Measurements from ENCODE around the gene PRSS57. TPM values are rescaled to one million over a fixed set of nuclear protein-coding genes. Genes with fewer than 3 reads are reported as not detected.
"Not testable (repeated sequence)": the region's sequence is repeated elsewhere in the genome, so short reads cannot be mapped to it uniquely, and the experiment has no call there.

The PRSS57 gene
- total RNA-seq, 2 donors from 2014 or later: not detected

- intact Hi-C loops (cut with DNase I): no loop called here
- DNase-seq (ENCODE audit: low spot score): peak; percentile 95
Measured at GRCh38 chr19:679418-680286, 15.6 kb downstream of the PRSS57 start.

- no peak for DNase-seq (ENCODE audit: low spot score)
- intact Hi-C loops (cut with DNase I): no loop called here
Measured at GRCh38 chr19:678791-679388, 16.4 kb downstream of the PRSS57 start.

GRCh38 chr19:677601-678436 is 17.4 kb downstream of the PRSS57 start:
- no peak for DNase-seq (ENCODE audit: low spot score)
- intact Hi-C loops (cut with DNase I): no loop called here

DNA sequence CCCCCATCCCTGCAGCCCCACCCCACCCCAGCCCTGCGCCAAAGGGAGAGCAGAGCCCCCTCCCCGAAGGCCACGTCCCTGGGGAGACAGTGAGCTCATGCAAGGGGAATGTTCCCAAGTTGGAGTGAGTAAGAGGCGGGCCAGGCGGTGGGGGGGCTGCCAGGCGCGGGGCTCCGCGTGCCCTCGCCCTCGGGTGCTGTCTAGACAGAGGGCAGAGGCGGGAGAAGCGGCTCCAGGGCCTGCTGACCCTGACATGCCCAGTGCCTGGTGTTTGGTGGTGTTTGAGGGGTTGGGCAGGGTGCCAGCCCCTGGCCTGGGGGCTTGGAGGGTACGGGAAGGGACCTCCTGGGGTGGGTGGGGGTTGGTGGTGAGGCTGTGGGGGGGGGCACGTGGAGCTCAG is 18.1 kb downstream of the PRSS57 start:
- peak; percentile 94 for DNase-seq (ENCODE audit: low spot score)
- intact Hi-C loops (cut with DNase I): no loop called here

DNA sequence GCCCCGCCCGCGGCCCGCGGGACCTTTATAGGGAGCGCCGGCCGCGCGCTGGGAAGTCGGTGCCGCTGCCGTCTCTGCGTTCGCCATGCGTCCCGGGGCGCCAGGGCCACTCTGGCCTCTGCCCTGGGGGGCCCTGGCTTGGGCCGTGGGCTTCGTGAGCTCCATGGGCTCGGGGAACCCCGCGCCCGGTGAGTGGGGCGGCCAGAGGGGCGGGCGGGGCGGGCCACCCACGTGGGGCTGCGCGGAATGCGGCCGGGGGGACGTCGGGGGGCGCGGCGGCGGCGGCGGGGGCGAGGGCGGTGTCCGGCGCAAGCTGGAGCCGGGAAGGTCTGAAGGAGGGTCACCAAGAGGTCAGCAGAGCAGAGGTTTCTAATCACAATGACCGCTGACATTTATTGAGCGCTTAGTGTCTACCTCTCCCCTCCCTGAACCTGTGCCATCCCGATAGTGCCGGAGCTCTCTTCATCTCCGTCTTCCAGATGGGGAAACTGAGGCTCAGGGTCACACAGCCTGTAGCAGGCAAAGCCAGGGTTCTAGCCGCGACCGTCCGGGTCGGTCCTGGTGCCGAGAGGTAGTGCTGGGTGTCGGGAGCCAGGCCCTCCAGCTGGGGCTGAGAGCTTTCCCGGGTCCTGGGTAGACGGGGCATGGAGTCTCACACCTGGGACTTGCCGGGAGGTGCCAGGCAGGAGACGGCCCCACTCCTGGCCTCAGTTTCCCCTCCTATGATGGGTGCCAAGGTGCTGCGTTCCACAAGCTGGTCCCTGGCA is 18.7 kb downstream of the PRSS57 start, which contains the start of gene FSTL3:
TSS of gene FSTL3 (plus strand) at position 54 of the 767 bp plus-strand sequence. CDS start at position 86, 32 bp downstream.
- intact Hi-C loops (cut with DNase I): no loop called here
- DNase-seq (ENCODE audit: low spot score): no peak

GRCh38 chr19:676007-676338 is 19.3 kb downstream of the PRSS57 start:
- intact Hi-C loops (cut with DNase I): no loop called here
- no peak for DNase-seq (ENCODE audit: low spot score)

GRCh38 chr19:674282-675151 is 20.7 kb downstream of the PRSS57 start:
- no peak for DNase-seq (ENCODE audit: low spot score)
- intact Hi-C loops (cut with DNase I): no loop called here

- DNase-seq (ENCODE audit: low spot score): no peak
- intact Hi-C loops (cut with DNase I): no loop called here
Measured at GRCh38 chr19:670609-671075, 24.6 kb downstream of the PRSS57 start.

DNA sequence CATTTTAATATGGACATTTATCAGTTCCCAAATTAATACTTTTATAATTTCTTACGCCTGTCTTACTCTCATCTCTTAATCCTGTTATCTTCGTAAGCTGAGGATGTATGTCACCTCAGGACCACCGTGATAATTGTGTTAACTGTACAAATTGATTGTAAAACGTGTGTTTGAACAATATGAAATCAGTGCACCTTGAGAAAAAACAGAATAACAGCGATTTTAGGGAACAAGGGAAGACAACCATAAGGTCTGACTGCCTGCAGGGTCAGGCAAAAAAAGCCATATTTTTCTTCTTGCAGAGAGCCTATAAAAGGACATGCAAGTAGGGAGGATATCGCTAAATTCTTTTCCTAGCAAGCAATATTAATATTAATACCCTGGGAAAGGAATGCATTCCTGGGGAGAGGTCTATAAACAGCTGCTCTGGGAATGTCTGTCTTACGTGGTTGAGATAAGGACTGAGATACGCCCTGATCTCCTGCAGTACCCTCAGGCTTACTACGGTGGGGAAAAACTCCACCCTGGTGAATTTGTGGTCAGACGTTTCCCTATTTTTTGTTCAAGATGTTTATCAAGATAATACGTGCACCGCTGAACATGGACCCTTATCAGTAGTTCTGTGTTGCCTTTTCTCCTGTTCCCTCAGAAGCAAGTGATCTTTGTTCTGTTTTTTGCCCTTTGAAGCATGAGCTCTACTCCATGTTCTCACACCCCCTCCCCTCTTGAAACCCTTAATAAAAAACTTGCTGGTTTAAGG is 26.4 kb downstream of the PRSS57 start:
- DNase-seq (ENCODE audit: low spot score); intact Hi-C loops (cut with DNase I): not testable (repeated sequence)

GRCh38 chr19:666985-667573 is 28.2 kb downstream of the PRSS57 start:
- intact Hi-C loops (cut with DNase I): loop anchor here in 1 of 2 donors (2.0 kb wide), 1 partner anchor 64 kb away; no protein-coding TSS in a partner anchor
- DNase-seq (ENCODE audit: low spot score): not testable (repeated sequence)

DNA sequence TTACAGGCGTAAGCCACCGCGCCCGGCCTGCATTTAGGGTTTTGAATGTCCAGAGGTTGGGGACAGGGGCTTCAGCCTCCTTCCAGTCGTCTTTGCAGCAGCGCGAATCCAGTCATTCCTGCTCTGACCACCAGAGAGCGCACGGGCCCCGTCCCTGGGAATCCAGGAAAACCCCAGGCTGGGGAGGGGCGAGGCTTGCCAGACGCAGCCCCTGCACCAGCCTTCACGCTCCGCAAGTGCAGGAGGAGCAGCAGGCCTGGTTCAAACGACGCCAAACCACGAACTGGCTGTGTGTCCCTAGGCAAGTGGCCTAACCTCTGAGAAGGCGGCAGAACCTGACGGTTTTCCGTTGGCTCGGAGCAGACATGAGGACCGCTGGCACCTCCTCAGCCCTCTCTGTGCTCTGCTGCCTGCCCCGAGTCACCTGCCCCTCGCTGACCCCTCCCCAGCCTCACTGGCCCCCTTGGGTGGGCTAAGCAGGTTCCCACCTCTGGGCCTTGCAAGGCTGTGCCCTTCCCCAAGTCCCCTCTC is 30.3 kb downstream of the PRSS57 start:
- DNase-seq (ENCODE audit: low spot score): peak; percentile 94
- intact Hi-C loops (cut with DNase I): loop anchor here in 1 of 2 donors (2.0 kb wide), 1 partner anchor 70 kb away; no protein-coding TSS in a partner anchor

DNA sequence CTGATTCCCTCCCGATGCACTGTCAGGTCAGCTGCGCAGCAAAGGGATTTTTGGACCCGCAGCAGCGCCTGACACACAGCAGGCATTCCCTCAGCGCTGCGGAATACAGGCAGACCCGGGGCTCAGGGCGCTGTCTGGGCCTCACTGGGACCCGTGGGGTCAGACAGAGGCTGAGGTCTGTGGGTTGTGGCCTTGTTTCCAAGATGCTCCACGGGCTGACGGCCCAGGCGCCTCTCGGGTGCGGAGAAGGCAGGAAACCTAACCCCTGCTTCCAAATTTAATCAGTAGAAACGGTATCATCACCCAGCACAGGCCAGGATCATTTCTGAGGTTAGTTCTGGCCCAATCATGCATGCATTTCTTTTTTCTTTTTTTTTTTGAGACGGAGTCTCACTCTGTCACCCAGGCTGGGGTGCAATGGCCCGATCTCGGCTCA is 31.6 kb downstream of the PRSS57 start:
- intact Hi-C loops (cut with DNase I): loop anchor here in 1 of 2 donors (2.0 kb wide), 1 partner anchor 71 kb away; no protein-coding TSS in a partner anchor
- DNase-seq (ENCODE audit: low spot score): no peak

- DNase-seq (ENCODE audit: low spot score): peak; percentile 98
- intact Hi-C loops (cut with DNase I): no loop called here
Measured at GRCh38 chr19:662962-663681, 32.1 kb downstream of the PRSS57 start, which contains the start of gene RNF126. Gene RNF126, minus strand, starts transcription at chr19:663214. Its CDS starts 93 bp downstream, at chr19:663121.

- no peak for DNase-seq (ENCODE audit: low spot score)
Measured at GRCh38 chr19:662207-662961, 32.9 kb downstream of the PRSS57 start.

More at GRCh38 chr19:662207-662961, 32.9 kb downstream of the PRSS57 start:
- intact Hi-C loops (cut with DNase I): no loop called here

Measured in posterior vena cava (tissue), 2 donors.